HL-60 (cell line): ENCODE data around the gene MBD3L4.

Experiments used
- POLR2AphosphoS5 ChIP-seq: IDR thresholded peaks from 2 replicates; pipeline ENCODE4 v1.6.1; 2012; ENCODE audit warnings: low read depth
- TF ChIP-seq, protein P1 (sequence below): IDR thresholded peaks from one replicate; pipeline ENCODE4 v1.5.1; 2011; ENCODE audit warnings: low read length, control low read depth, inconsistent platforms; ENCODE audit not compliant: insufficient read depth

- TF ChIP-seq POLR2AphosphoS5: no peak
- TF ChIP-seq, protein P1, sequence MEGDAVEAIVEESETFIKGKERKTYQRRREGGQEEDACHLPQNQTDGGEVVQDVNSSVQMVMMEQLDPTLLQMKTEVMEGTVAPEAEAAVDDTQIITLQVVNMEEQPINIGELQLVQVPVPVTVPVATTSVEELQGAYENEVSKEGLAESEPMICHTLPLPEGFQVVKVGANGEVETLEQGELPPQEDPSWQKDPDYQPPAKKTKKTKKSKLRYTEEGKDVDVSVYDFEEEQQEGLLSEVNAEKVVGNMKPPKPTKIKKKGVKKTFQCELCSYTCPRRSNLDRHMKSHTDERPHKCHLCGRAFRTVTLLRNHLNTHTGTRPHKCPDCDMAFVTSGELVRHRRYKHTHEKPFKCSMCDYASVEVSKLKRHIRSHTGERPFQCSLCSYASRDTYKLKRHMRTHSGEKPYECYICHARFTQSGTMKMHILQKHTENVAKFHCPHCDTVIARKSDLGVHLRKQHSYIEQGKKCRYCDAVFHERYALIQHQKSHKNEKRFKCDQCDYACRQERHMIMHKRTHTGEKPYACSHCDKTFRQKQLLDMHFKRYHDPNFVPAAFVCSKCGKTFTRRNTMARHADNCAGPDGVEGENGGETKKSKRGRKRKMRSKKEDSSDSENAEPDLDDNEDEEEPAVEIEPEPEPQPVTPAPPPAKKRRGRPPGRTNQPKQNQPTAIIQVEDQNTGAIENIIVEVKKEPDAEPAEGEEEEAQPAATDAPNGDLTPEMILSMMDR: no peak
Observed at GRCh38 chr19:7063339-7063738, 23.4 kb upstream of the MBD3L4 start.
